GM23338 (cell line): ENCODE measurements around the gene GGPS1. TPM values are rescaled to one million over a fixed set of nuclear protein-coding genes. Genes with fewer than 3 reads are reported as not detected.

Experiments used
- ATAC-seq: fragments of 200-7000 bp; cut with Tn5 transposase; 3 replicates; pipeline ENCODE4 v1.9.1; 2020
- DNase-seq: peaks from one replicate; pipeline ENCODE4 v3.0.0-alpha.2; 2015; ENCODE audit warnings: low spot score
- H2AFZ ChIP-seq: fragments of 200-600 bp; sonication (generic); 2 replicates; pipeline ENCODE4 v1.8.0; 2016; ENCODE audit warnings: antibody characterized with exemption, mild to moderate bottlenecking, moderate library complexity
- H3F3A ChIP-seq: fragments of 200-600 bp; sonication (generic); replicated peaks from 2 replicates; pipeline ENCODE4 v1.8.0; 2017; ENCODE audit warnings: antibody characterized with exemption, mixed run types, low read depth
- H3K27ac ChIP-seq: fragments of 200-600 bp; sonication (generic); 2 replicates; pipeline ENCODE4 v1.6.1; 2016; ENCODE audit warnings: low read depth
- H3K27me3 ChIP-seq: fragments of 200-600 bp; sonication (generic); 2 replicates; pipeline ENCODE4 v1.8.0; 2016; ENCODE audit warnings: mild to moderate bottlenecking, mixed run types, moderate library complexity; ENCODE audit not compliant: insufficient read depth
- H3K36me3 ChIP-seq: fragments of 200-600 bp; sonication (generic); 2 replicates; pipeline ENCODE4 v1.8.0; 2016; ENCODE audit warnings: mild to moderate bottlenecking; ENCODE audit not compliant: insufficient read depth
- H3K4me1 ChIP-seq: fragments of 200-600 bp; sonication (generic); 2 replicates; pipeline ENCODE4 v1.8.0; 2016; ENCODE audit warnings: mild to moderate bottlenecking, moderate library complexity; ENCODE audit not compliant: insufficient read depth
- H3K4me2 ChIP-seq: fragments of 200-600 bp; sonication (generic); 2 replicates; pipeline ENCODE4 v1.7.1; 2017; ENCODE audit warnings: mixed run types
- H3K4me3 ChIP-seq: fragments of 200-600 bp; sonication (generic); 2 replicates; pipeline ENCODE4 v1.6.1; 2016; ENCODE audit warnings: mixed run types
- H3K79me2 ChIP-seq: fragments of 200-600 bp; sonication (generic); replicated peaks from 2 replicates; pipeline ENCODE4 v1.8.0; 2017; ENCODE audit warnings: mild to moderate bottlenecking; ENCODE audit not compliant: insufficient read depth
- H3K9me2 ChIP-seq: fragments of 200-600 bp; sonication (generic); 2 replicates; pipeline ENCODE4 v1.8.0; 2017; ENCODE audit not compliant: insufficient read depth
- H4K20me1 ChIP-seq: fragments of 200-600 bp; sonication (generic); replicated peaks from 2 replicates; pipeline ENCODE4 v1.8.0; 2017; ENCODE audit warnings: mild to moderate bottlenecking; ENCODE audit not compliant: insufficient read depth
- H3K27ac Mint-ChIP-seq: 2 replicates; pipeline ENCODE4 v1.8.0; 2020; ENCODE audit warnings: inconsistent platforms, mild to moderate bottlenecking, moderate library complexity, mixed read lengths
- H3K27me3 Mint-ChIP-seq: 3 replicates; pipeline ENCODE4 v1.8.0; 2022; ENCODE audit warnings: low read depth, mild to moderate bottlenecking, moderate library complexity, mixed read lengths, inconsistent platforms; ENCODE audit not compliant: insufficient read depth, poor library complexity
- H3K36me3 Mint-ChIP-seq: 3 replicates; pipeline ENCODE4 v1.8.0; 2021; ENCODE audit warnings: low read depth, mild to moderate bottlenecking, inconsistent platforms, moderate library complexity, mixed read lengths
- H3K4me1 Mint-ChIP-seq: 3 replicates; pipeline ENCODE4 v1.8.0; 2020; ENCODE audit warnings: mild to moderate bottlenecking, inconsistent platforms, mixed read lengths
- H3K4me3 Mint-ChIP-seq: 3 replicates; pipeline ENCODE4 v1.8.0; 2021; ENCODE audit warnings: moderate library complexity, mild to moderate bottlenecking, inconsistent platforms, mixed read lengths
- H3K9me3 Mint-ChIP-seq: 3 replicates; pipeline ENCODE4 v1.8.0; 2020; ENCODE audit warnings: moderate library complexity, mild to moderate bottlenecking, inconsistent platforms, mixed read lengths
- CREB1 ChIP-seq: fragments of 250-450 bp; sonication (Bioruptor Pico); IDR thresholded peaks from 2 replicates; pipeline ENCODE4 v1.5.0; 2020; ENCODE audit warnings: low read depth, mild to moderate bottlenecking, moderate library complexity
- EZH2 ChIP-seq: fragments of 200-600 bp; sonication (generic); IDR thresholded peaks from one replicate; pipeline ENCODE4 v1.8.0; 2017; ENCODE audit warnings: antibody characterized with exemption, mild to moderate bottlenecking, low read depth; ENCODE audit not compliant: unreplicated experiment
- EZH2phosphoT487 ChIP-seq: fragments of 200-600 bp; sonication (generic); IDR thresholded peaks from one replicate; pipeline ENCODE4 v1.8.1; 2018; ENCODE audit warnings: antibody characterized with exemption; ENCODE audit not compliant: unreplicated experiment
- JUNB ChIP-seq: IDR thresholded peaks from one replicate; pipeline ENCODE4 v1.6.1; 2016; ENCODE audit warnings: antibody characterized with exemption; ENCODE audit not compliant: unreplicated experiment
- NANOG ChIP-seq: IDR thresholded peaks from 2 replicates; pipeline ENCODE4 v1.6.1; 2016; ENCODE audit warnings: antibody characterized with exemption, borderline replicate concordance
- POLR2AphosphoS5 ChIP-seq: IDR thresholded peaks from 2 replicates; pipeline ENCODE4 v1.6.1; 2016; ENCODE audit warnings: antibody characterized with exemption, low read depth
- STAT1 ChIP-seq: IDR thresholded peaks from one replicate; pipeline ENCODE4 v1.6.1; 2016; ENCODE audit warnings: antibody characterized with exemption; ENCODE audit not compliant: unreplicated experiment
- ZNF114 ChIP-seq: fragments of 250-450 bp; sonication (Bioruptor Pico); IDR thresholded peaks from 2 replicates; pipeline ENCODE4 v1.5.0; 2020; ENCODE audit warnings: mild to moderate bottlenecking, moderate library complexity
- ZNF331 ChIP-seq: fragments of 250-450 bp; sonication (Bioruptor Pico); IDR thresholded peaks from 2 replicates; pipeline ENCODE4 v1.5.0; 2020; ENCODE audit warnings: low read depth, mild to moderate bottlenecking, moderate library complexity
- polyA plus RNA-seq: library from polyadenylated mRNA; unstranded; fragments of >200 nt; fragmentation: Nextera tagmentation; extraction: Ambion mirVana; gene quantifications from 2 replicates; pipeline ENCODE4 v1.2.1, GENCODE V29; 2016
- total RNA-seq: library from RNA; depleted of rRNA; stranded (reverse); fragments of >200 nt; shearing (Covaris generic); gene quantifications from 2 replicates; pipeline ENCODE4 v1.2.3, GENCODE V29; 2014
- TF ChIP-seq, protein P1 (sequence below): fragments of 250-450 bp; sonication (Bioruptor Pico); IDR thresholded peaks from 2 replicates; pipeline ENCODE4 v1.5.0; 2020; ENCODE audit warnings: mild to moderate bottlenecking, moderate library complexity
- TF ChIP-seq, protein P2 (sequence below): IDR thresholded peaks from 2 replicates; pipeline ENCODE4 v1.6.1; 2016; ENCODE audit warnings: antibody characterized with exemption
- TF ChIP-seq, protein P3 (sequence below): IDR thresholded peaks from one replicate; pipeline ENCODE4 v1.6.1; 2018; ENCODE audit warnings: antibody characterized with exemption; ENCODE audit not compliant: unreplicated experiment
- TF ChIP-seq, protein P4 (sequence below), 2 experiments: fragments of 200-600 bp in 1 of 2; sonication (generic) in 1 of 2; conservative IDR thresholded peaks; 2 replicates each; pipeline versions ENCODE4 v1.5.1 to v1.6.1; 2016 to 2017; ENCODE audit warnings: antibody characterized with exemption in 2 of 2, low read depth in 2 of 2, mild to moderate bottlenecking in 2 of 2, moderate library complexity in 1 of 2

The GGPS1 gene
- total and polyA plus RNA-seq, 2 experiments from 2014 or later, result 33.9 to 56.8 TPM

DNA sequence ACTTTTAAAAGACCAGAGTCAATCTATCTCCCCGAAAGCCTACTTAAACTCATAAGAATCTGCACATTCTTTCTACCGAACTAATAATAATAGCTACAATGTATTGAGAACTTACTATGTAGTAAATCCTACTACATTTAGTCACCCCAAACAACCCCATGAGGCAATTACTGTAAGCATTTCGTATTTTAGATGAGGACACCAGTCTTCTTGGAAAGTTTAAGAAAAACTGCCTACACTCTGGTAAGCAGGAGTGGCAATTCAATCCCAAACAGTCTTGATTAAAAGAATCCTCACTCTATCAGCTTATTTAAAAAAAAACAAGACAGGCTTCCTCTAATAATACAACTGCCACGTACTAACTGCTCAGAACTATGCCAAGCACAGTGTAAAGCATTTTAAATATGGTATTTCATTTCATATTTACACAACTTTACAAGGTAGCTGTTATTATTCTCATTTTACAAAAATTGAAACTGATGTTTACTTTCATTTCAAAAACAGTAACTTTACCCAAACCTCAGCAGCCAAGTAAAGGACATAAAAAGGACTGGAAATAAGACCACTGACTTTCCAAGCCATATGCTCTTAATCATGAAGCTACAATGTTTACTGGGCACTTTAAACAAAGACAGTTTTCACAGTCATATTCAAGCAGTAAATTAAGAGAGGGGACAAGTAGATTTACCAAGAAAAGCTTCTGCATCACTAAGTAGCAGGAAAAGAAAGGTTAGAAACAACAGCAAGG, 14.3 kb upstream of the GGPS1 start:
- Histone ChIP-seq H3K4me2 (no peak overlapping the region), H3K4me3 (no peak overlapping the region), H3K79me2 (peaks cover 98% of the 10 kb centered on the region), H3K27me3 (no peaks in the 10 kb centered on the region), H3K27ac (peak overlapping the region; percentile 70), H2AFZ (no peak overlapping the region), H4K20me1 (peaks cover 47% of the 10 kb centered on the region), H3F3A (0 out of 2 replicates have a peak, but pooled peaks cover 5% of the 10 kb centered on the region), H3K4me1 (no peaks in the 10 kb centered on the region; the same call in 1 of the 2 replicates), H3K9me2 (no peaks in the 10 kb centered on the region), H3K36me3 (peaks cover 4% of the 10 kb centered on the region; the same call in 1 of the 2 replicates)
- peaks cover 2% of the 10 kb centered on the region for H3K27me3 Mint-ChIP-seq
- H3K27ac Mint-ChIP-seq, result peak overlapping the region; percentile 11
- TF ChIP-seq POLR2AphosphoS5 (no peak), EZH2 (no peak), NANOG (no peak), ZNF114 (CRISPR knock-in tag) (no peak), CREB1 (no peak), STAT1 (no peak), ZNF331 (CRISPR knock-in tag) (no peak), JUNB (no peak), EZH2phosphoT487 (no peak)
- TF ChIP-seq, protein P1, sequence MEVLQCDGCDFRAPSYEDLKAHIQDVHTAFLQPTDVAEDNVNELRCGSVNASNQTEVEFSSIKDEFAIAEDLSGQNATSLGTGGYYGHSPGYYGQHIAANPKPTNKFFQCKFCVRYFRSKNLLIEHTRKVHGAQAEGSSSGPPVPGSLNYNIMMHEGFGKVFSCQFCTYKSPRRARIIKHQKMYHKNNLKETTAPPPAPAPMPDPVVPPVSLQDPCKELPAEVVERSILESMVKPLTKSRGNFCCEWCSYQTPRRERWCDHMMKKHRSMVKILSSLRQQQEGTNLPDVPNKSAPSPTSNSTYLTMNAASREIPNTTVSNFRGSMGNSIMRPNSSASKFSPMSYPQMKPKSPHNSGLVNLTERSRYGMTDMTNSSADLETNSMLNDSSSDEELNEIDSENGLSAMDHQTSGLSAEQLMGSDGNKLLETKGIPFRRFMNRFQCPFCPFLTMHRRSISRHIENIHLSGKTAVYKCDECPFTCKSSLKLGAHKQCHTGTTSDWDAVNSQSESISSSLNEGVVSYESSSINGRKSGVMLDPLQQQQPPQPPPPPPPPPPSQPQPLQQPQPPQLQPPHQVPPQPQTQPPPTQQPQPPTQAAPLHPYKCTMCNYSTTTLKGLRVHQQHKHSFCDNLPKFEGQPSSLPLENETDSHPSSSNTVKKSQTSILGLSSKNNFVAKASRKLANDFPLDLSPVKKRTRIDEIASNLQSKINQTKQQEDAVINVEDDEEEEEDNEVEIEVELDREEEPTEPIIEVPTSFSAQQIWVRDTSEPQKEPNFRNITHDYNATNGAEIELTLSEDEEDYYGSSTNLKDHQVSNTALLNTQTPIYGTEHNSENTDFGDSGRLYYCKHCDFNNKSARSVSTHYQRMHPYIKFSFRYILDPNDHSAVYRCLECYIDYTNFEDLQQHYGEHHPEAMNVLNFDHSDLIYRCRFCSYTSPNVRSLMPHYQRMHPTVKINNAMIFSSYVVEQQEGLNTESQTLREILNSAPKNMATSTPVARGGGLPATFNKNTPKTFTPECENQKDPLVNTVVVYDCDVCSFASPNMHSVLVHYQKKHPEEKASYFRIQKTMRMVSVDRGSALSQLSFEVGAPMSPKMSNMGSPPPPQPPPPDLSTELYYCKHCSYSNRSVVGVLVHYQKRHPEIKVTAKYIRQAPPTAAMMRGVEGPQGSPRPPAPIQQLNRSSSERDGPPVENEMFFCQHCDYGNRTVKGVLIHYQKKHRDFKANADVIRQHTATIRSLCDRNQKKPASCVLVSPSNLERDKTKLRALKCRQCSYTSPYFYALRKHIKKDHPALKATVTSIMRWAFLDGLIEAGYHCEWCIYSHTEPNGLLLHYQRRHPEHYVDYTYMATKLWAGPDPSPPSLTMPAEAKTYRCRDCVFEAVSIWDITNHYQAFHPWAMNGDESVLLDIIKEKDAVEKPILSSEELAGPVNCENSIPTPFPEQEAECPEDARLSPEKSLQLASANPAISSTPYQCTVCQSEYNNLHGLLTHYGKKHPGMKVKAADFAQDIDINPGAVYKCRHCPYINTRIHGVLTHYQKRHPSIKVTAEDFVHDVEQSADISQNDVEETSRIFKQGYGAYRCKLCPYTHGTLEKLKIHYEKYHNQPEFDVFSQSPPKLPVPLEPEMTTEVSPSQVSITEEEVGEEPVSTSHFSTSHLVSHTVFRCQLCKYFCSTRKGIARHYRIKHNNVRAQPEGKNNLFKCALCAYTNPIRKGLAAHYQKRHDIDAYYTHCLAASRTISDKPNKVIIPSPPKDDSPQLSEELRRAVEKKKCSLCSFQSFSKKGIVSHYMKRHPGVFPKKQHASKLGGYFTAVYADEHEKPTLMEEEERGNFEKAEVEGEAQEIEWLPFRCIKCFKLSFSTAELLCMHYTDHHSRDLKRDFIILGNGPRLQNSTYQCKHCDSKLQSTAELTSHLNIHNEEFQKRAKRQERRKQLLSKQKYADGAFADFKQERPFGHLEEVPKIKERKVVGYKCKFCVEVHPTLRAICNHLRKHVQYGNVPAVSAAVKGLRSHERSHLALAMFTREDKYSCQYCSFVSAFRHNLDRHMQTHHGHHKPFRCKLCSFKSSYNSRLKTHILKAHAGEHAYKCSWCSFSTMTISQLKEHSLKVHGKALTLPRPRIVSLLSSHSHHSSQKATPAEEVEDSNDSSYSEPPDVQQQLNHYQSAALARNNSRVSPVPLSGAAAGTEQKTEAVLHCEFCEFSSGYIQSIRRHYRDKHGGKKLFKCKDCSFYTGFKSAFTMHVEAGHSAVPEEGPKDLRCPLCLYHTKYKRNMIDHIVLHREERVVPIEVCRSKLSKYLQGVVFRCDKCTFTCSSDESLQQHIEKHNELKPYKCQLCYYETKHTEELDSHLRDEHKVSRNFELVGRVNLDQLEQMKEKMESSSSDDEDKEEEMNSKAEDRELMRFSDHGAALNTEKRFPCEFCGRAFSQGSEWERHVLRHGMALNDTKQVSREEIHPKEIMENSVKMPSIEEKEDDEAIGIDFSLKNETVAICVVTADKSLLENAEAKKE, result no peak
- TF ChIP-seq, protein P2, sequence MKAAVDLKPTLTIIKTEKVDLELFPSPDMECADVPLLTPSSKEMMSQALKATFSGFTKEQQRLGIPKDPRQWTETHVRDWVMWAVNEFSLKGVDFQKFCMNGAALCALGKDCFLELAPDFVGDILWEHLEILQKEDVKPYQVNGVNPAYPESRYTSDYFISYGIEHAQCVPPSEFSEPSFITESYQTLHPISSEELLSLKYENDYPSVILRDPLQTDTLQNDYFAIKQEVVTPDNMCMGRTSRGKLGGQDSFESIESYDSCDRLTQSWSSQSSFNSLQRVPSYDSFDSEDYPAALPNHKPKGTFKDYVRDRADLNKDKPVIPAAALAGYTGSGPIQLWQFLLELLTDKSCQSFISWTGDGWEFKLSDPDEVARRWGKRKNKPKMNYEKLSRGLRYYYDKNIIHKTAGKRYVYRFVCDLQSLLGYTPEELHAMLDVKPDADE, result no peak
- TF ChIP-seq, protein P3, sequence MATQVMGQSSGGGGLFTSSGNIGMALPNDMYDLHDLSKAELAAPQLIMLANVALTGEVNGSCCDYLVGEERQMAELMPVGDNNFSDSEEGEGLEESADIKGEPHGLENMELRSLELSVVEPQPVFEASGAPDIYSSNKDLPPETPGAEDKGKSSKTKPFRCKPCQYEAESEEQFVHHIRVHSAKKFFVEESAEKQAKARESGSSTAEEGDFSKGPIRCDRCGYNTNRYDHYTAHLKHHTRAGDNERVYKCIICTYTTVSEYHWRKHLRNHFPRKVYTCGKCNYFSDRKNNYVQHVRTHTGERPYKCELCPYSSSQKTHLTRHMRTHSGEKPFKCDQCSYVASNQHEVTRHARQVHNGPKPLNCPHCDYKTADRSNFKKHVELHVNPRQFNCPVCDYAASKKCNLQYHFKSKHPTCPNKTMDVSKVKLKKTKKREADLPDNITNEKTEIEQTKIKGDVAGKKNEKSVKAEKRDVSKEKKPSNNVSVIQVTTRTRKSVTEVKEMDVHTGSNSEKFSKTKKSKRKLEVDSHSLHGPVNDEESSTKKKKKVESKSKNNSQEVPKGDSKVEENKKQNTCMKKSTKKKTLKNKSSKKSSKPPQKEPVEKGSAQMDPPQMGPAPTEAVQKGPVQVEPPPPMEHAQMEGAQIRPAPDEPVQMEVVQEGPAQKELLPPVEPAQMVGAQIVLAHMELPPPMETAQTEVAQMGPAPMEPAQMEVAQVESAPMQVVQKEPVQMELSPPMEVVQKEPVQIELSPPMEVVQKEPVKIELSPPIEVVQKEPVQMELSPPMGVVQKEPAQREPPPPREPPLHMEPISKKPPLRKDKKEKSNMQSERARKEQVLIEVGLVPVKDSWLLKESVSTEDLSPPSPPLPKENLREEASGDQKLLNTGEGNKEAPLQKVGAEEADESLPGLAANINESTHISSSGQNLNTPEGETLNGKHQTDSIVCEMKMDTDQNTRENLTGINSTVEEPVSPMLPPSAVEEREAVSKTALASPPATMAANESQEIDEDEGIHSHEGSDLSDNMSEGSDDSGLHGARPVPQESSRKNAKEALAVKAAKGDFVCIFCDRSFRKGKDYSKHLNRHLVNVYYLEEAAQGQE, result no peak
- TF ChIP-seq, protein P4, sequence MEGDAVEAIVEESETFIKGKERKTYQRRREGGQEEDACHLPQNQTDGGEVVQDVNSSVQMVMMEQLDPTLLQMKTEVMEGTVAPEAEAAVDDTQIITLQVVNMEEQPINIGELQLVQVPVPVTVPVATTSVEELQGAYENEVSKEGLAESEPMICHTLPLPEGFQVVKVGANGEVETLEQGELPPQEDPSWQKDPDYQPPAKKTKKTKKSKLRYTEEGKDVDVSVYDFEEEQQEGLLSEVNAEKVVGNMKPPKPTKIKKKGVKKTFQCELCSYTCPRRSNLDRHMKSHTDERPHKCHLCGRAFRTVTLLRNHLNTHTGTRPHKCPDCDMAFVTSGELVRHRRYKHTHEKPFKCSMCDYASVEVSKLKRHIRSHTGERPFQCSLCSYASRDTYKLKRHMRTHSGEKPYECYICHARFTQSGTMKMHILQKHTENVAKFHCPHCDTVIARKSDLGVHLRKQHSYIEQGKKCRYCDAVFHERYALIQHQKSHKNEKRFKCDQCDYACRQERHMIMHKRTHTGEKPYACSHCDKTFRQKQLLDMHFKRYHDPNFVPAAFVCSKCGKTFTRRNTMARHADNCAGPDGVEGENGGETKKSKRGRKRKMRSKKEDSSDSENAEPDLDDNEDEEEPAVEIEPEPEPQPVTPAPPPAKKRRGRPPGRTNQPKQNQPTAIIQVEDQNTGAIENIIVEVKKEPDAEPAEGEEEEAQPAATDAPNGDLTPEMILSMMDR (conservative IDR thresholded peaks at IDR 0.05; ENCODE audit: low read depth in 2 of 2), result no peak
- H3K9me3 Mint-ChIP-seq, result peaks cover 9% of the 10 kb centered on the region; the same call in 2 of the 3 replicates
- no peak overlapping the region for H3K4me3 Mint-ChIP-seq
- ATAC-seq (no peak), DNase-seq (no peak)
- H3K4me1 Mint-ChIP-seq, result peaks cover 6% of the 10 kb centered on the region; the same call in 2 of the 3 replicates
- H3K36me3 Mint-ChIP-seq, result peaks cover 34% of the 10 kb centered on the region
